ENCODE data around the gene ZFPL1. TPM values are rescaled to one million over a fixed set of nuclear protein-coding genes. Genes with fewer than 3 reads are reported as not detected.

Gene ZFPL1
- total RNA-seq, 4 donors from 2014 or later: 45.8 to 72.3 (median 54.8) TPM

- no peak for TF ChIP-seq POLR2A (IDR thresholded peaks at IDR 0.05)
- TF ChIP-seq CTCF (IDR thresholded peaks at IDR 0.05): no peak
- intact Hi-C loops (cut with DNase I; ENCODE audit: low total_unique reads): no loop called here
- H3K4me3 ChIP-seq (ENCODE audit: low read depth, poor library complexity, severe bottlenecking): no peak overlapping the region
- WGBS, 2 donors: 88 to 89% methylated on average over 8 to 9 of the region's 9 CpGs
- DNase-seq (ENCODE audit: low spot score in 2 of 2): no peak
These were observed 5.2 kb upstream of the ZFPL1 start for GRCh38 chr11:65078786-65079342.

DNA sequence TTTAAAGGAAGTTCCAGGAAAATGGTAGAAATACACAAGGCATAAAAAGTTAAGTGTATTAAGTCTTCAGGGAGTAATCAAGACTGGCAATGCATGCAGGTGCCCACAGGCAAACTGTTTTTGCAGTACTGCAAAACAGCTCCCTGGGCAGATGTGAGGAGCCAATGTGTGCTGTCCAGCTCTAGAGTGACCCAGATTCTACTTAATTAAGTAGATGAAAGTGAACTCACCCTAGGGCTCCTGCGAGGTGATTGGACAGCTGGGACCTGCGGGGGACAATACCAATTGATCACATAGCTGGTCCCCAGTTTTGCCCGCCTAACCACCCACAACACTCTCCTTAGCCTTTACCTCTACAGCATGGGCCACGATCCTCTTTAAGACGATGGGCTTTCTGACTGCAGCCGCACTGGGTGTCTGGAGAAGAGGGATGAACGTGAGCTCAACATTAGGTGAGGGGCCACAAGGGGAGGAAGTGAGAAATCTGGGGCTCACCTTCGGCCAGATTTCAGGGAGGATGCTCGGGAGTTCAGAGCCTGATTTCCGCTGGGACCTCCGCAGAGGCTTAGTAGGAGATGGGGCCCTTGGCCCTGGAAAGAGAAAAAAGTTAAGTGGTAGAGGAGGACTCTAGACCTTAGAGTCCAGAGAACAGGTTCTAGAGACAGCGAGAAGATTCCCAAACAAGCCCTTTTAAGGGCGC, 738 bp upstream of the ZFPL1 start:
- TF ChIP-seq POLR2A (IDR thresholded peaks at IDR 0.05) (no peak), CTCF (IDR thresholded peaks at IDR 0.05) (no peak)
- DNase-seq (ENCODE audit: low spot score in 2 of 2): no peak
- intact Hi-C loops (cut with DNase I; ENCODE audit: low total_unique reads): loop anchor here (10.0 kb wide), 1 partner anchor 68 kb away; the partner anchor contains the start of gene ARL2
- H3K4me3 ChIP-seq (ENCODE audit: low read depth, poor library complexity, severe bottlenecking): peak overlapping the region; percentile 28
- 3 to 6% methylated on average over 13 of the region's 13 CpGs for WGBS, 2 donors

DNA sequence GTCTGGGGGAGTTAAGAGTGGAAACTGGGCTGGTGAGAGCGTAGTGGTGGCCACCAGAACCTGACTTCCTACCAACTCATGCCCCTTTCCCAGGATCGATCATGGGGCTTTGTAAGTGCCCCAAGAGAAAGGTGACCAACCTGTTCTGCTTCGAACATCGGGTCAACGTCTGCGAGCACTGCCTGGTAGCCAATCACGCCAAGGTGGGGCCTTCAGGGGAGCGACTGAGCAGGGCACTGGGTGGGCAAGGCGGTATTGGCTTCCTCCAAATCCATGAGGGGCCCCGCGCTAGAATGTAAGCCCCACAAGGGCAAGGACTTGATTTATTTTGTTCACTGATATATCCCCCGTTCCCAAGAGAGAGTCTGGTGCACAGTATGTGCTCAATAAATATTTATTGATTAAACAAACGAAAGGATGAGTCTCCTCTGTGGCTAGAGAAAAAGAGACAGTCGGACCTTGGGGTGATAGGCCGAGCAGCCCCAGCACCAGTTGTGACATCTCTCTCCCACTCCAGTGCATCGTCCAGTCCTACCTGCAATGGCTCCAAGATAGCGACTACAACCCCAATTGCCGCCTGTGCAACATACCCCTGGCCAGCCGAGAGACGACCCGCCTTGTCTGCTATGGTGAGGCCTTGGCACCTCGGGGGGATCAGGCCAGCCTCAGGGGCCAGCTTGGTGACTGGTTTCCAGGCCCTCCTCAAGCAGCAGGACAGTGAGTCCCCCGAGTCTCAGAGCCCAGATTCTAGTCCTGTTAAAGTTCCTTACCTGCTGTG, 765 bp downstream of the ZFPL1 start:
- TF ChIP-seq POLR2A (IDR thresholded peaks at IDR 0.05): no peak
- TF ChIP-seq CTCF (IDR thresholded peaks at IDR 0.05): no peak
- 42% methylated on average over 23 of the region's 23 CpGs for WGBS, 2 donors
- peak overlapping the region; percentile 28 for H3K4me3 ChIP-seq (ENCODE audit: low read depth, poor library complexity, severe bottlenecking)
- DNase-seq (ENCODE audit: low spot score in 2 of 2): no peak
- intact Hi-C loops (cut with DNase I; ENCODE audit: low total_unique reads): loop anchor here (10.0 kb wide), 1 partner anchor 70 kb away; the partner anchor contains the start of gene ARL2

- no peak for DNase-seq (ENCODE audit: low spot score in 2 of 2)
- H3K4me3 ChIP-seq (ENCODE audit: low read depth, poor library complexity, severe bottlenecking): no peak overlapping the region
- intact Hi-C loops (cut with DNase I; ENCODE audit: low total_unique reads): loop anchor here (10.0 kb wide), 1 partner anchor 71 kb away; the partner anchor contains the start of gene ARL2
- WGBS, 2 donors: 84 to 90% methylated on average over 4 of the region's 4 CpGs
- no peak for TF ChIP-seq POLR2A (IDR thresholded peaks at IDR 0.05)
- TF ChIP-seq CTCF (IDR thresholded peaks at IDR 0.05): no peak
These were observed 1.4 kb downstream of the ZFPL1 start for GRCh38 chr11:65085446-65085845.

DNA sequence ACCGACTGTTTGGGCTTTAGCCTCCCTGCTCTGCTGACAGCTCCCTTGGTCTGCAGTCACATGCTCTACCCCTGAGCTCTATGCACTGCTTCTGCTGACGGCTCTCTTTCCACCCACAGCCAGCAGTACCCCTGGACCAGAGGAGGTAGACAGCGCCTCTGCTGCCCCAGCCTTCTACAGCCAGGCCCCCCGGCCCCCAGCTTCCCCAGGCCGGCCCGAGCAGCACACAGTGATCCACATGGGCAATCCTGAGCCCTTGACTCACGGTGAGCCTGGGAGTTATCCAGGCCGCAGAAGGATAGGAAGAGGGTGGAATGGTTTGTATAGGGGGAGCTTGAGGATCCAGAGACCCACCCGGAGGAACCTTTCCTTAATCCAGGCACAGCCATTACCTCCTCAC, 2.8 kb downstream of the ZFPL1 start:
- 84 to 90% methylated on average over 7 to 9 of the region's 9 CpGs for WGBS, 2 donors
- intact Hi-C loops (cut with DNase I; ENCODE audit: low total_unique reads): loop anchor here (10.0 kb wide), 1 partner anchor 72 kb away; the partner anchor contains the start of gene ARL2
- no peak overlapping the region for H3K4me3 ChIP-seq (ENCODE audit: low read depth, poor library complexity, severe bottlenecking)
- no peak for TF ChIP-seq CTCF (IDR thresholded peaks at IDR 0.05)
- TF ChIP-seq POLR2A (IDR thresholded peaks at IDR 0.05): no peak
- no peak for DNase-seq (ENCODE audit: low spot score in 2 of 2)
